SK-N-SH (cell line): ENCODE measurements around the gene TCHP. TPM values are rescaled to one million over a fixed set of nuclear protein-coding genes. Genes with fewer than 3 reads are reported as not detected.

Source experiments
- CTCF ChIA-PET: fragments of 300-600, 350-600 bp; formaldehyde crosslinking; extraction: SDS; loops from one replicate; lab custom pipeline; 2021; lab: Yijun Ruan, JAX
- POLR2A ChIA-PET: fragments of 350-600 bp; sonication (Branson Sonifier 250); formaldehyde crosslinking; extraction: SDS; loops from one replicate; lab custom pipeline; 2020; ENCODE audit warnings: antibody characterized with exemption, inconsistent platforms; lab: Yijun Ruan, JAX
- DNase-seq: peaks from one replicate; pipeline ENCODE4 v3.0.0; 2012
- H2AFZ ChIP-seq: fragments of 200-600 bp; sonication (generic); 2 replicates; pipeline ENCODE4 v1.8.1; 2016; ENCODE audit warnings: antibody characterized with exemption, mild to moderate bottlenecking, low read depth
- H3F3A ChIP-seq: fragments of 200-600 bp; sonication (generic); replicated peaks from 2 replicates; pipeline ENCODE3; 2016; ENCODE audit warnings: antibody characterized with exemption, mild to moderate bottlenecking; ENCODE audit not compliant: insufficient read depth
- H3K27ac ChIP-seq, 2 experiments: fragments of 200-500 bp in 1 of 2; fragments of 200-600 bp in 1 of 2; sonication (Bioruptor generic) in 1 of 2; sonication (generic), shearing (Covaris generic) in 1 of 2; 2 replicates each; pipeline versions ENCODE4 v1.5.1 to v1.6.1; 2014 to 2016; ENCODE audit warnings: low read depth in 2 of 2, inconsistent platforms in 1 of 2, low read length in 1 of 2, mild to moderate bottlenecking in 1 of 2, mixed read lengths in 1 of 2
- H3K27me3 ChIP-seq: fragments of 200-600 bp; sonication (generic), shearing (Covaris generic); 2 replicates; pipeline ENCODE4 v1.6.1; 2016; ENCODE audit warnings: mixed run types; ENCODE audit not compliant: insufficient read depth
- H3K36me3 ChIP-seq, 2 experiments: fragments of 200-500 bp in 1 of 2; fragments of 200-600 bp in 1 of 2; sonication (Bioruptor generic) in 1 of 2; sonication (generic) in 1 of 2; replicated peaks in 1 of 2; 2 replicates each; pipeline versions ENCODE3 to v1.5.1; 2014 to 2016; ENCODE audit warnings: low read length in 1 of 2, mild to moderate bottlenecking in 1 of 2; ENCODE audit not compliant: insufficient read depth in 2 of 2, control insufficient read depth in 1 of 2
- H3K4me1 ChIP-seq, 2 experiments: fragments of 200-500 bp in 1 of 2; fragments of 200-600 bp in 1 of 2; sonication (Bioruptor generic) in 1 of 2; sonication (generic), shearing (Covaris generic) in 1 of 2; 2 replicates each; pipeline versions ENCODE4 v1.5.1 to v1.6.1; 2014 to 2016; ENCODE audit warnings: low read depth in 1 of 2, low read length in 1 of 2, mixed run types in 1 of 2; ENCODE audit not compliant: insufficient read depth in 2 of 2, control insufficient read depth in 1 of 2
- H3K4me2 ChIP-seq: fragments of 200-600 bp; sonication (generic), shearing (Covaris generic); 2 replicates; pipeline ENCODE4 v1.6.1; 2017; ENCODE audit warnings: mixed run types
- H3K4me3 ChIP-seq, 2 experiments: fragments of 200-500 bp in 1 of 2; fragments of 200-600 bp in 1 of 2; sonication (Bioruptor generic) in 1 of 2; sonication (generic), shearing (Covaris generic) in 1 of 2; 2 replicates each; pipeline versions ENCODE4 v1.5.1 to v1.8.1; 2014 to 2016; ENCODE audit warnings: low read depth in 2 of 2, inconsistent platforms in 1 of 2, low read length in 1 of 2, mild to moderate bottlenecking in 1 of 2, mixed read lengths in 1 of 2, moderate library complexity in 1 of 2
- H3K79me2 ChIP-seq: fragments of 200-600 bp; sonication (generic); 2 replicates; pipeline ENCODE4 v1.8.1; 2017; ENCODE audit warnings: mild to moderate bottlenecking; ENCODE audit not compliant: insufficient read depth
- H3K9ac ChIP-seq: fragments of 200-600 bp; sonication (generic); 2 replicates; pipeline ENCODE4 v1.6.1; 2017; ENCODE audit warnings: mixed run types
- H3K9me2 ChIP-seq: fragments of 200-600 bp; sonication (generic); 2 replicates; pipeline ENCODE4 v1.6.1; 2017; ENCODE audit warnings: mixed run types
- H3K9me3 ChIP-seq: fragments of 200-600 bp; sonication (generic); 2 replicates; pipeline ENCODE4 v1.6.1; 2017; ENCODE audit warnings: mixed run types, mild to moderate bottlenecking, moderate library complexity
- H4K20me1 ChIP-seq: fragments of 200-600 bp; sonication (generic); 2 replicates; pipeline ENCODE4 v1.6.1; 2017; ENCODE audit warnings: mild to moderate bottlenecking, mixed run types; ENCODE audit not compliant: insufficient read depth
- EP300 ChIP-seq, 2 experiments: IDR thresholded peaks; 2 replicates each; pipeline versions ENCODE4 v1.4.0 to v1.6.1; 2012; ENCODE audit warnings: borderline replicate concordance in 1 of 2, low read depth in 1 of 2, low read length in 1 of 2
- MEF2A ChIP-seq: IDR thresholded peaks from 2 replicates; pipeline ENCODE4 v1.4.0; 2012; ENCODE audit warnings: low read depth, borderline replicate concordance
- TCF12 ChIP-seq: IDR thresholded peaks from 2 replicates; pipeline ENCODE4 v1.4.0; 2012
- WGBS: methylation state at CpG from one replicate; pipeline ENCODE4 v1.1.6; 2017; ENCODE audit warnings: low lambda C conversion rate; 5-methylcytosine and 5-hydroxymethylcytosine counted together
- polyA plus RNA-seq, 3 experiments: library from polyadenylated mRNA; depleted of rRNA; stranded (reverse); fragments of >200 nt; gene quantifications; 2 replicates each; pipeline ENCODE4 v1.2.3, GENCODE V29; 2012
- TF ChIP-seq, protein P1 (sequence below): fragments of 150-350 bp; IDR thresholded peaks from 2 replicates; pipeline ENCODE4 v1.6.1; 2016; ENCODE audit warnings: mild to moderate bottlenecking, low read depth, low read length
- TF ChIP-seq, protein P2 (sequence below): IDR thresholded peaks from 2 replicates; pipeline ENCODE4 v1.4.0; 2012; ENCODE audit warnings: low read depth, borderline replicate concordance
- TF ChIP-seq, protein P3 (sequence below): fragments of 150-350 bp; IDR thresholded peaks from 2 replicates; pipeline ENCODE4 v1.6.1; 2017; ENCODE audit warnings: antibody characterized with exemption, low read length, low read depth, borderline replicate concordance
- TF ChIP-seq, protein P4 (sequence below): IDR thresholded peaks from 2 replicates; pipeline ENCODE4; 2012
- TF ChIP-seq, protein P5 (sequence below): IDR thresholded peaks from 2 replicates; pipeline ENCODE4 v1.4.0; 2012; ENCODE audit warnings: low read depth
- TF ChIP-seq, protein P6 (sequence below): IDR thresholded peaks from 2 replicates; pipeline ENCODE4 v1.6.1; 2012; ENCODE audit warnings: mild to moderate bottlenecking, low read depth, low read length, moderate library complexity
- TF ChIP-seq, protein P7 (sequence below): fragments of 200-600 bp; sonication (generic); IDR thresholded peaks from 2 replicates; pipeline ENCODE4 v1.6.1; 2017; ENCODE audit warnings: antibody characterized with exemption, mild to moderate bottlenecking, moderate library complexity
- TF ChIP-seq, protein P8 (sequence below): IDR thresholded peaks from 2 replicates; pipeline ENCODE4 v1.4.0; 2012; ENCODE audit warnings: low read depth, borderline replicate concordance

TCHP gene
- polyA plus RNA-seq, 1 of the 3 experiments (the other 2 are of a cell fraction): 37.3 TPM

DNA sequence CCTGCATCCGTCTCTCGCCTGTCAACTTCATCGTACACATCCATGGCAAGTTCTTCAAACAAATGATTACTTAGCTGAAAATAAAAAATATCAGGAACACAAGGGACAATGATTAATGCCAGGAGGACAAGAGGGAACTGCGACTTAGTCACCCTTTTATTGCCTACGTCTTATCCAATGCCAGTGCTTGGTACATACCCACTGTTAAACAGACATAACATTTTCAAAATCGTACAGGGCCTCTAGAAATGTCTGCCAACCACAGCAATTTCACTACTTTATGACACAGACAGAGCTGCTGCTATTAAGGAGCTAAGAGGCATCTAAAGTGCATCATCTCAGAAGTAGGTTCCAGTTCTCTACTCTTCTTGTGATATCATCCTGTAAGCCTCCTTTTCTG, 61.5 kb downstream of the TCHP start (continued):
- TF ChIP-seq, protein P1, sequence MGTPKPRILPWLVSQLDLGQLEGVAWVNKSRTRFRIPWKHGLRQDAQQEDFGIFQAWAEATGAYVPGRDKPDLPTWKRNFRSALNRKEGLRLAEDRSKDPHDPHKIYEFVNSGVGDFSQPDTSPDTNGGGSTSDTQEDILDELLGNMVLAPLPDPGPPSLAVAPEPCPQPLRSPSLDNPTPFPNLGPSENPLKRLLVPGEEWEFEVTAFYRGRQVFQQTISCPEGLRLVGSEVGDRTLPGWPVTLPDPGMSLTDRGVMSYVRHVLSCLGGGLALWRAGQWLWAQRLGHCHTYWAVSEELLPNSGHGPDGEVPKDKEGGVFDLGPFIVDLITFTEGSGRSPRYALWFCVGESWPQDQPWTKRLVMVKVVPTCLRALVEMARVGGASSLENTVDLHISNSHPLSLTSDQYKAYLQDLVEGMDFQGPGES: no peak

DNA sequence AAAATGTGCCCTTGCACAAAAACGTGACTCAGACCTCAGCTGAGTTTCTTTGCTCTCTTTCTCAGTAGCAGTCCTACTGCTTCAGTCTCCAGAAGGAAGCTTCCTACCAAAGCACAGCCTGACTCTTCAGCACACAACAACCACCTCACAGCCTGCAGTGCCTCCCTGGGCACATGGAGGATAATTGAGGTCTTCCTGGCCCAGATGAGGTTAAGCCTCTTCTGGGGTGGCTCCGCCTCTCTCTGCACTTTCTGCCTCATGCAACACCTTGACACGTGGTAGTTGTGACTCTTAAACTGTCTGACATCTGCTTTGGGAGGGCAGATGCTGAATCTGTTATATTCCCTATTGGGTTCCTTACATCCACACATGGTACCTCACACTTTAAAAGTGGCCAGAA, 62.3 kb downstream of the TCHP start:
- no peak overlapping the region for H3K4me3 ChIP-seq
- WGBS: 81% methylated on average over 3 of the region's 3 CpGs
- no peaks in the 10 kb centered on the region for H3K9me2 ChIP-seq
- no peaks in the 10 kb centered on the region for H3K9me3 ChIP-seq
- no peaks in the 10 kb centered on the region for H3K79me2 ChIP-seq
- TF ChIP-seq, protein P2, sequence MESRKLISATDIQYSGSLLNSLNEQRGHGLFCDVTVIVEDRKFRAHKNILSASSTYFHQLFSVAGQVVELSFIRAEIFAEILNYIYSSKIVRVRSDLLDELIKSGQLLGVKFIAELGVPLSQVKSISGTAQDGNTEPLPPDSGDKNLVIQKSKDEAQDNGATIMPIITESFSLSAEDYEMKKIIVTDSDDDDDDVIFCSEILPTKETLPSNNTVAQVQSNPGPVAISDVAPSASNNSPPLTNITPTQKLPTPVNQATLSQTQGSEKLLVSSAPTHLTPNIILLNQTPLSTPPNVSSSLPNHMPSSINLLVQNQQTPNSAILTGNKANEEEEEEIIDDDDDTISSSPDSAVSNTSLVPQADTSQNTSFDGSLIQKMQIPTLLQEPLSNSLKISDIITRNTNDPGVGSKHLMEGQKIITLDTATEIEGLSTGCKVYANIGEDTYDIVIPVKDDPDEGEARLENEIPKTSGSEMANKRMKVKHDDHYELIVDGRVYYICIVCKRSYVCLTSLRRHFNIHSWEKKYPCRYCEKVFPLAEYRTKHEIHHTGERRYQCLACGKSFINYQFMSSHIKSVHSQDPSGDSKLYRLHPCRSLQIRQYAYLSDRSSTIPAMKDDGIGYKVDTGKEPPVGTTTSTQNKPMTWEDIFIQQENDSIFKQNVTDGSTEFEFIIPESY: no peak
- TF ChIP-seq MEF2A (no peak), EP300 (IDR thresholded peaks at IDR 0.05; ENCODE audit: borderline replicate concordance in 1 of 2, low read depth in 1 of 2, low read length in 1 of 2) (no peak), TCF12 (no peak)
- TF ChIP-seq, protein P3, sequence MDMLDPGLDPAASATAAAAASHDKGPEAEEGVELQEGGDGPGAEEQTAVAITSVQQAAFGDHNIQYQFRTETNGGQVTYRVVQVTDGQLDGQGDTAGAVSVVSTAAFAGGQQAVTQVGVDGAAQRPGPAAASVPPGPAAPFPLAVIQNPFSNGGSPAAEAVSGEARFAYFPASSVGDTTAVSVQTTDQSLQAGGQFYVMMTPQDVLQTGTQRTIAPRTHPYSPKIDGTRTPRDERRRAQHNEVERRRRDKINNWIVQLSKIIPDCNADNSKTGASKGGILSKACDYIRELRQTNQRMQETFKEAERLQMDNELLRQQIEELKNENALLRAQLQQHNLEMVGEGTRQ: no peak
- TF ChIP-seq, protein P4, sequence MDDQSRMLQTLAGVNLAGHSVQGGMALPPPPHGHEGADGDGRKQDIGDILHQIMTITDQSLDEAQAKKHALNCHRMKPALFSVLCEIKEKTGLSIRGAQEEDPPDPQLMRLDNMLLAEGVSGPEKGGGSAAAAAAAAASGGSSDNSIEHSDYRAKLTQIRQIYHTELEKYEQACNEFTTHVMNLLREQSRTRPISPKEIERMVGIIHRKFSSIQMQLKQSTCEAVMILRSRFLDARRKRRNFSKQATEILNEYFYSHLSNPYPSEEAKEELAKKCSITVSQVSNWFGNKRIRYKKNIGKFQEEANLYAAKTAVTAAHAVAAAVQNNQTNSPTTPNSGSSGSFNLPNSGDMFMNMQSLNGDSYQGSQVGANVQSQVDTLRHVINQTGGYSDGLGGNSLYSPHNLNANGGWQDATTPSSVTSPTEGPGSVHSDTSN: no peak
- TF ChIP-seq, protein P5, sequence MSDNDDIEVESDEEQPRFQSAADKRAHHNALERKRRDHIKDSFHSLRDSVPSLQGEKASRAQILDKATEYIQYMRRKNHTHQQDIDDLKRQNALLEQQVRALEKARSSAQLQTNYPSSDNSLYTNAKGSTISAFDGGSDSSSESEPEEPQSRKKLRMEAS: no peak
- TF ChIP-seq, protein P6, sequence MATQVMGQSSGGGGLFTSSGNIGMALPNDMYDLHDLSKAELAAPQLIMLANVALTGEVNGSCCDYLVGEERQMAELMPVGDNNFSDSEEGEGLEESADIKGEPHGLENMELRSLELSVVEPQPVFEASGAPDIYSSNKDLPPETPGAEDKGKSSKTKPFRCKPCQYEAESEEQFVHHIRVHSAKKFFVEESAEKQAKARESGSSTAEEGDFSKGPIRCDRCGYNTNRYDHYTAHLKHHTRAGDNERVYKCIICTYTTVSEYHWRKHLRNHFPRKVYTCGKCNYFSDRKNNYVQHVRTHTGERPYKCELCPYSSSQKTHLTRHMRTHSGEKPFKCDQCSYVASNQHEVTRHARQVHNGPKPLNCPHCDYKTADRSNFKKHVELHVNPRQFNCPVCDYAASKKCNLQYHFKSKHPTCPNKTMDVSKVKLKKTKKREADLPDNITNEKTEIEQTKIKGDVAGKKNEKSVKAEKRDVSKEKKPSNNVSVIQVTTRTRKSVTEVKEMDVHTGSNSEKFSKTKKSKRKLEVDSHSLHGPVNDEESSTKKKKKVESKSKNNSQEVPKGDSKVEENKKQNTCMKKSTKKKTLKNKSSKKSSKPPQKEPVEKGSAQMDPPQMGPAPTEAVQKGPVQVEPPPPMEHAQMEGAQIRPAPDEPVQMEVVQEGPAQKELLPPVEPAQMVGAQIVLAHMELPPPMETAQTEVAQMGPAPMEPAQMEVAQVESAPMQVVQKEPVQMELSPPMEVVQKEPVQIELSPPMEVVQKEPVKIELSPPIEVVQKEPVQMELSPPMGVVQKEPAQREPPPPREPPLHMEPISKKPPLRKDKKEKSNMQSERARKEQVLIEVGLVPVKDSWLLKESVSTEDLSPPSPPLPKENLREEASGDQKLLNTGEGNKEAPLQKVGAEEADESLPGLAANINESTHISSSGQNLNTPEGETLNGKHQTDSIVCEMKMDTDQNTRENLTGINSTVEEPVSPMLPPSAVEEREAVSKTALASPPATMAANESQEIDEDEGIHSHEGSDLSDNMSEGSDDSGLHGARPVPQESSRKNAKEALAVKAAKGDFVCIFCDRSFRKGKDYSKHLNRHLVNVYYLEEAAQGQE: no peak
- TF ChIP-seq, protein P7, sequence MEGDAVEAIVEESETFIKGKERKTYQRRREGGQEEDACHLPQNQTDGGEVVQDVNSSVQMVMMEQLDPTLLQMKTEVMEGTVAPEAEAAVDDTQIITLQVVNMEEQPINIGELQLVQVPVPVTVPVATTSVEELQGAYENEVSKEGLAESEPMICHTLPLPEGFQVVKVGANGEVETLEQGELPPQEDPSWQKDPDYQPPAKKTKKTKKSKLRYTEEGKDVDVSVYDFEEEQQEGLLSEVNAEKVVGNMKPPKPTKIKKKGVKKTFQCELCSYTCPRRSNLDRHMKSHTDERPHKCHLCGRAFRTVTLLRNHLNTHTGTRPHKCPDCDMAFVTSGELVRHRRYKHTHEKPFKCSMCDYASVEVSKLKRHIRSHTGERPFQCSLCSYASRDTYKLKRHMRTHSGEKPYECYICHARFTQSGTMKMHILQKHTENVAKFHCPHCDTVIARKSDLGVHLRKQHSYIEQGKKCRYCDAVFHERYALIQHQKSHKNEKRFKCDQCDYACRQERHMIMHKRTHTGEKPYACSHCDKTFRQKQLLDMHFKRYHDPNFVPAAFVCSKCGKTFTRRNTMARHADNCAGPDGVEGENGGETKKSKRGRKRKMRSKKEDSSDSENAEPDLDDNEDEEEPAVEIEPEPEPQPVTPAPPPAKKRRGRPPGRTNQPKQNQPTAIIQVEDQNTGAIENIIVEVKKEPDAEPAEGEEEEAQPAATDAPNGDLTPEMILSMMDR: no peak
- TF ChIP-seq, protein P8, sequence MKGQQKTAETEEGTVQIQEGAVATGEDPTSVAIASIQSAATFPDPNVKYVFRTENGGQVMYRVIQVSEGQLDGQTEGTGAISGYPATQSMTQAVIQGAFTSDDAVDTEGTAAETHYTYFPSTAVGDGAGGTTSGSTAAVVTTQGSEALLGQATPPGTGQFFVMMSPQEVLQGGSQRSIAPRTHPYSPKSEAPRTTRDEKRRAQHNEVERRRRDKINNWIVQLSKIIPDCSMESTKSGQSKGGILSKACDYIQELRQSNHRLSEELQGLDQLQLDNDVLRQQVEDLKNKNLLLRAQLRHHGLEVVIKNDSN: no peak
- no peak overlapping the region for H3K9ac ChIP-seq
- no peak overlapping the region for H2AFZ ChIP-seq
- no peaks in the 10 kb centered on the region for H3K4me1 ChIP-seq
- peaks cover 41 to 58% of the 10 kb centered on the region in 2 experiments for H3K36me3 ChIP-seq
- H3K27ac ChIP-seq: no peak overlapping the region
- no peak overlapping the region for H3K4me2 ChIP-seq
- CTCF ChIA-PET: no interaction called here
- POLR2A ChIA-PET: no interaction called here
- H3K27me3 ChIP-seq: no peaks in the 10 kb centered on the region
- H4K20me1 ChIP-seq: no peaks in the 10 kb centered on the region
- no peak for DNase-seq
- H3F3A ChIP-seq: peaks cover 6% of the 10 kb centered on the region
